Endothelial cell of umbilical vein (primary cell): Measurements from ENCODE around the gene KCNJ8. TPM values are rescaled to one million over a fixed set of nuclear protein-coding genes. Genes with fewer than 3 reads are reported as not detected.

Experiments used
- BruUV-seq: library from RNA; stranded (reverse); fragments of 400-500 nt; replicated peaks from 2 replicates; lab custom pipeline; 2021; lab: Mats Ljungman, UMichigan
- CTCF ChIA-PET: fragments of 300-600, 350-600 bp; sonication (Branson Sonifier 250); formaldehyde crosslinking; loops from one replicate; lab custom pipeline; 2021; ENCODE audit warnings: antibody characterized with exemption, inconsistent platforms; lab: Charles Lee
- POLR2A ChIA-PET: fragments of 300-600, 350-600 bp; sonication (Branson Sonifier 250); formaldehyde crosslinking; loops from one replicate; lab custom pipeline; 2021; ENCODE audit warnings: antibody characterized with exemption, inconsistent platforms; lab: Charles Lee
- DNase-seq: peaks from one replicate; pipeline ENCODE4 v3.0.0-alpha.2; 2011; ENCODE audit warnings: low read depth, low spot score
- FAIRE-seq: peaks from 2 replicates; lab custom pipeline; 2011; peaks lifted over from hg19 to GRCh38; lab: Jason Lieb, UNC
- H2AFZ ChIP-seq: 2 replicates; pipeline ENCODE4 v1.6.0; 2012; ENCODE audit warnings: low read depth, low read length, control low read depth, inconsistent platforms
- H3K27ac ChIP-seq: 2 replicates; pipeline ENCODE4 v1.5.1; 2011; ENCODE audit warnings: low read depth, mild to moderate bottlenecking, control low read depth, low read length, moderate library complexity; ENCODE audit not compliant: insufficient read depth
- H3K27me3 ChIP-seq, 2 experiments: 2 replicates each; pipeline versions ENCODE4 v1.6.0 to v1.6.1; 2011; ENCODE audit warnings: low read length in 2 of 2, mixed read lengths in 1 of 2; ENCODE audit not compliant: control insufficient read depth in 2 of 2, insufficient read depth in 2 of 2
- H3K36me3 ChIP-seq, 2 experiments: 2 replicates in 1 of 2; 3 replicates in 1 of 2; pipeline ENCODE4 v1.5.1; 2011; ENCODE audit warnings: low read length in 2 of 2, mild to moderate bottlenecking in 1 of 2, moderate library complexity in 1 of 2; ENCODE audit not compliant: control insufficient read depth in 2 of 2, insufficient read depth in 2 of 2; ENCODE audit errors: extremely low read depth in 1 of 2
- H3K4me1 ChIP-seq: 3 replicates; pipeline ENCODE4 v1.5.1; 2011; ENCODE audit warnings: mild to moderate bottlenecking, low read length; ENCODE audit not compliant: control insufficient read depth, insufficient read depth; ENCODE audit errors: extremely low read depth
- H3K4me2 ChIP-seq: 2 replicates; pipeline ENCODE4 v1.6.1; 2011; ENCODE audit warnings: low read length, control low read depth, mixed read lengths; ENCODE audit not compliant: insufficient read depth
- H3K4me3 ChIP-seq, 3 experiments: fragments of 200-600 bp in 1 of 3; sonication (generic), shearing (Covaris generic) in 1 of 3; replicated peaks in 1 of 3; 2 replicates each; pipeline ENCODE4 v1.5.1; 2011 to 2016; ENCODE audit warnings: control low read depth in 3 of 3, low read length in 3 of 3, mild to moderate bottlenecking in 2 of 3, inconsistent platforms in 1 of 3, low read depth in 1 of 3, moderate library complexity in 1 of 3; ENCODE audit not compliant: insufficient read depth in 1 of 3
- H3K79me2 ChIP-seq: 2 replicates; pipeline ENCODE4 v1.6.0; 2012; ENCODE audit warnings: low read length, inconsistent platforms; ENCODE audit not compliant: control insufficient read depth, insufficient read depth
- H3K9ac ChIP-seq: replicated peaks from 2 replicates; pipeline ENCODE3; 2011; ENCODE audit warnings: low read length, control low read depth; ENCODE audit not compliant: insufficient read depth; ENCODE audit errors: extremely low read depth
- H3K9me1 ChIP-seq: replicated peaks from 3 replicates; pipeline ENCODE4 v1.6.0; 2011; ENCODE audit warnings: mild to moderate bottlenecking, low read length; ENCODE audit not compliant: control insufficient read depth, insufficient read depth; ENCODE audit errors: extremely low read depth
- H3K9me3 ChIP-seq: replicated peaks from 2 replicates; pipeline ENCODE4 v1.5.1; 2012; ENCODE audit warnings: low read length, inconsistent platforms; ENCODE audit not compliant: control insufficient read depth, insufficient read depth
- H4K20me1 ChIP-seq: replicated peaks from 2 replicates; pipeline ENCODE3; 2011; ENCODE audit warnings: mild to moderate bottlenecking, low read length; ENCODE audit not compliant: control insufficient read depth, insufficient read depth; ENCODE audit errors: extremely low read depth
- CTCF ChIP-seq, 2 donors: IDR thresholded peaks; 1 replicate in 1 of 2; 2 replicates in 1 of 2; pipeline ENCODE4 v1.5.1; 2011; ENCODE audit warnings: low read length in 2 of 2, mild to moderate bottlenecking in 2 of 2, moderate library complexity in 2 of 2, control low read depth in 1 of 2, inconsistent platforms in 1 of 2, low read depth in 1 of 2; ENCODE audit not compliant: insufficient read depth in 1 of 2; ENCODE audit errors: extremely low read depth in 1 of 2
- EZH2 ChIP-seq: IDR thresholded peaks from 2 replicates; pipeline ENCODE4 v1.6.1; 2012; ENCODE audit warnings: borderline replicate concordance, low read depth, mild to moderate bottlenecking, moderate library complexity, low read length, inconsistent platforms; ENCODE audit not compliant: severe bottlenecking
- FOS ChIP-seq: IDR thresholded peaks from 2 replicates; pipeline ENCODE4 v1.6.1; 2011; ENCODE audit warnings: mild to moderate bottlenecking, low read length, moderate library complexity, borderline replicate concordance; ENCODE audit not compliant: insufficient read depth
- MYC ChIP-seq: IDR thresholded peaks from one replicate; pipeline ENCODE4 v1.6.1; 2011; ENCODE audit warnings: mild to moderate bottlenecking, low read depth, low read length
- POLR2A ChIP-seq: IDR thresholded peaks from 2 replicates; pipeline ENCODE4 v1.6.1; 2012; ENCODE audit warnings: low read depth, mild to moderate bottlenecking, control low read depth, low read length
- POLR2AphosphoS5 ChIP-seq: IDR thresholded peaks from 2 replicates; pipeline ENCODE4 v1.6.1; 2012; ENCODE audit warnings: low read depth, mild to moderate bottlenecking, control low read depth, low read length, moderate library complexity; ENCODE audit not compliant: insufficient read depth
- dilution Hi-C: fragments of 300-500 bp; cut with MboI; formaldehyde crosslinking; loops from one replicate; pipeline ENCODE4 v1.15.0; 2019; ENCODE audit warnings: low sequenced_read_pairs; ENCODE audit not compliant: extremely low pct_ligation_motif_present
- intact Hi-C: fragments of 100-400 bp; cut with micrococcal nuclease; formaldehyde crosslinking; loops from one replicate; pipeline ENCODE4 v1.10.0; 2022
- polyA plus RNA-seq, 4 experiments: library from polyadenylated mRNA; depleted of rRNA in 3 of 4; stranded (reverse) in 3 of 4; unstranded in 1 of 4; fragments of >200 nt; gene quantifications; 2 replicates each; pipeline versions ENCODE4 v1.2.1 to v1.2.3, GENCODE V29; 2011 to 2012; ENCODE audit warnings: missing spikeins in 1 of 4
- total RNA-seq: library from RNA; stranded (reverse); gene quantifications from 2 replicates; pipeline ENCODE4 v1.2.3, GENCODE V29; 2021

The KCNJ8 gene
- total and polyA plus RNA-seq, 2 donors (not counting 3 experiments of a cell fraction or from before 2014, with no cell fraction given) = not detected

- dilution Hi-C loops = no loop called here
- no peak overlapping the region for H3K27ac ChIP-seq
- H3K4me3 ChIP-seq = no peak overlapping the region
- no peak overlapping the region for H3K9ac ChIP-seq
- no TSS peak for BruUV-seq
- ChIA-PET CTCF (no interaction called here), POLR2A (no interaction called here)
- no peaks in the 10 kb centered on the region for H3K9me3 ChIP-seq
- intact Hi-C loops = loop anchor here (5.0 kb wide), 1 partner anchor 163 kb away; no protein-coding TSS in a partner anchor
- H3K36me3 ChIP-seq = no peaks in the 10 kb centered on the region
- no peaks in the 10 kb centered on the region for H3K79me2 ChIP-seq
- no peak overlapping the region for H3K4me2 ChIP-seq
- FAIRE-seq (no peak), DNase-seq (no peak)
- H3K4me1 ChIP-seq = no peaks in the 10 kb centered on the region
- peaks cover 28 to 36% of the 10 kb centered on the region in 2 experiments for H3K27me3 ChIP-seq
- no peak overlapping the region for H2AFZ ChIP-seq
- no peaks in the 10 kb centered on the region for H3K9me1 ChIP-seq
- no peaks in the 10 kb centered on the region for H4K20me1 ChIP-seq
- TF ChIP-seq POLR2A (no peak), FOS (no peak)
Observed at GRCh38 chr12:21773806-21774205, 700 bp downstream of the KCNJ8 start.

- POLR2A ChIA-PET = no interaction called here
- Histone ChIP-seq H3K4me2 (no peak overlapping the region), H3K27ac (no peak overlapping the region), H3K4me1 (no peaks in the 10 kb centered on the region), H3K36me3 (no peaks in the 10 kb centered on the region), H3K4me3 (no peak overlapping the region), H3K27me3 (peaks cover 28 to 36% of the 10 kb centered on the region in 2 experiments), H2AFZ (no peak overlapping the region), H3K9me3 (no peaks in the 10 kb centered on the region), H3K79me2 (no peaks in the 10 kb centered on the region), H3K9me1 (no peaks in the 10 kb centered on the region), H4K20me1 (no peaks in the 10 kb centered on the region), H3K9ac (no peak overlapping the region)
- intact Hi-C loops (loop anchor here (5.0 kb wide), 1 partner anchor 164 kb away; no protein-coding TSS in a partner anchor), dilution Hi-C loops (no loop called here)
- DNase-seq (no peak), FAIRE-seq (no peak)
- no TSS peak for BruUV-seq
- CTCF ChIA-PET = no interaction called here
- TF ChIP-seq POLR2A = no peak
- no peak for TF ChIP-seq MYC
- no peak for TF ChIP-seq FOS
- TF ChIP-seq CTCF (IDR thresholded peaks at IDR 0.05; ENCODE audit: extremely low read depth in 1 of 2, insufficient read depth in 1 of 2, low read depth in 1 of 2, low read length in 2 of 2) = no peak
- no peak for TF ChIP-seq POLR2AphosphoS5
- peak; percentile 18 for TF ChIP-seq EZH2
Observed at GRCh38 chr12:21773263-21773741, 1.2 kb downstream of the KCNJ8 start.
